22Rv1 (cell line): Measurements from ENCODE around the gene NEU1.

ENCODE experiments used
- CTCF ChIP-seq: fragments of 450-650 bp; IDR thresholded peaks from 2 replicates; pipeline ENCODE4 v1.5.1; 2017; ENCODE audit warnings: mild to moderate bottlenecking
- ZFX ChIP-seq: fragments of 450-650 bp; IDR thresholded peaks from 2 replicates; pipeline ENCODE4 v1.6.1; 2017; ENCODE audit warnings: antibody characterized with exemption, borderline replicate concordance

DNA sequence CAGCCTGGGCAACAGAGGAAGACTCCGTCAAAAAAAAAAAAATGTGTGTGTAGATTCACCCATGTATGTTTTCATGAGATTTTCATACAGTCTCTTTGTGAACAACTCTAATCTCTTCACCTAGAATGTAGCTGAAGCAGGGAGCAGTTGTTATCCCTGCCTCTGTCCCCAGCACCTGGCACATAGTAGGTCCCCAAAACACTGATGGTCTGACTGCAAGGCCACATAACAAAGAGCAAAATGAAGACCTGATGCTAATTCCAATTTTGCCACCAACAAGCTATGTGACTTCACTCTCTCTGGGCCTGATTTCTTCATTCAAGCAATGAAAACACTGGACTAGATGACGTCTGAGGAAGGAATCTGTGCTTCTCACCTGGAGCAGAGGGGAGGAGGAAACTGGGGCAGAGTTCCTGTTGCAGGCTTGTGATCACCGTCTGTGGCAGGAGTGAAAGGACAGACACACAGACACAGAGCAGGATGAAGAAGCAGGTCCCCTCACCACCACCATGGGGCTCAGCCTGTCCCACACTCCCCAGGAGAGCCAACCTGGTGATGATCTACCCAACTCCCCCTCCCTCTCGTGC is 11.6 kb upstream of the NEU1 start:
- TF ChIP-seq CTCF (no peak), ZFX (no peak)
